Measurements from ENCODE around the gene ARHGEF1. TPM values are rescaled to one million over a fixed set of nuclear protein-coding genes. Genes with fewer than 3 reads are reported as not detected.

Gene ARHGEF1
- total RNA-seq, 1 experiment from 2014 or later = 50.8 TPM

DNA sequence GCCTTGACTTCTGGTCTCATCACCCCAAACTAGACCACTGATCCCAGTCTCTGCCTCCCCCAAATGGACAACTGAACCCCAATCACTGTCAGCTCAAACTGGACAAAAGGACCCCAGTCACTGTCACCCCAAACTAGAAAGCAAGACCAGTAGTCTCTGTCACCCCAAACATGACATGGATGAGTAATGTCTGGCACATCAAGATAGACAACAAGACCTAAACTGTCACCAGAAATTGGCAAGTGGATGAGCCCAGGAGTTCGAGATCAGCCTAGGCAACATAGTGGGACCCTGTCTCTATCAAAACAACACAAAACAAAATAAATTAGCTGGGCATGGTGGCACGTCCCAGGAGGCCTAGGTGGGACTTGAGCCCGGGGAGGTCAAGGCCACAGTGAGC, 64.1 kb downstream of the ARHGEF1 start:
- no peaks in the 10 kb centered on the region for H3K9me2 ChIP-seq (replicated peaks; ENCODE audit: low read length)
- H3K4me2 ChIP-seq (ENCODE audit: low read length) = no peak overlapping the region
- no peak overlapping the region for H3K27ac ChIP-seq (ENCODE audit: low read length)
- no peak overlapping the region for H2AFZ ChIP-seq (ENCODE audit: low read length)
- ATAC-seq (no peak), DNase-seq (no peak)
- H3F3A ChIP-seq (ENCODE audit: low read length, unreplicated experiment) = no peaks in the 10 kb centered on the region
- no peaks in the 10 kb centered on the region for H4K20me1 ChIP-seq (ENCODE audit: low read length)
- H3K4me1 ChIP-seq (ENCODE audit: insufficient read depth, low read length) = no peaks in the 10 kb centered on the region
- CTCF ChIA-PET = no interaction called here
- intact Hi-C loops (cut with micrococcal nuclease) = no loop called here
- H3K36me3 ChIP-seq (ENCODE audit: low read depth, low read length) = no peaks in the 10 kb centered on the region
- TF ChIP-seq, protein P1, sequence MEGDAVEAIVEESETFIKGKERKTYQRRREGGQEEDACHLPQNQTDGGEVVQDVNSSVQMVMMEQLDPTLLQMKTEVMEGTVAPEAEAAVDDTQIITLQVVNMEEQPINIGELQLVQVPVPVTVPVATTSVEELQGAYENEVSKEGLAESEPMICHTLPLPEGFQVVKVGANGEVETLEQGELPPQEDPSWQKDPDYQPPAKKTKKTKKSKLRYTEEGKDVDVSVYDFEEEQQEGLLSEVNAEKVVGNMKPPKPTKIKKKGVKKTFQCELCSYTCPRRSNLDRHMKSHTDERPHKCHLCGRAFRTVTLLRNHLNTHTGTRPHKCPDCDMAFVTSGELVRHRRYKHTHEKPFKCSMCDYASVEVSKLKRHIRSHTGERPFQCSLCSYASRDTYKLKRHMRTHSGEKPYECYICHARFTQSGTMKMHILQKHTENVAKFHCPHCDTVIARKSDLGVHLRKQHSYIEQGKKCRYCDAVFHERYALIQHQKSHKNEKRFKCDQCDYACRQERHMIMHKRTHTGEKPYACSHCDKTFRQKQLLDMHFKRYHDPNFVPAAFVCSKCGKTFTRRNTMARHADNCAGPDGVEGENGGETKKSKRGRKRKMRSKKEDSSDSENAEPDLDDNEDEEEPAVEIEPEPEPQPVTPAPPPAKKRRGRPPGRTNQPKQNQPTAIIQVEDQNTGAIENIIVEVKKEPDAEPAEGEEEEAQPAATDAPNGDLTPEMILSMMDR (conservative IDR thresholded peaks at IDR 0.05; ENCODE audit: low read depth, low read length) = no peak
- TF ChIP-seq EZH2phosphoT487 (IDR thresholded peaks at IDR 0.05; ENCODE audit: borderline replicate concordance, low read length) (no peak), EZH2 (IDR thresholded peaks at IDR 0.05; ENCODE audit: low read length, unreplicated experiment) (no peak)
- no peaks in the 10 kb centered on the region for H3K9me3 ChIP-seq (ENCODE audit: low read length)
- no peaks in the 10 kb centered on the region for H3K27me3 ChIP-seq (ENCODE audit: low read length)
- no peak overlapping the region for H3K9ac ChIP-seq (ENCODE audit: low read length)
- BruUV-seq (replicated peaks) = no TSS peak
- H3K79me2 ChIP-seq (ENCODE audit: low read length) = no peaks in the 10 kb centered on the region
- H3K4me3 ChIP-seq (ENCODE audit: low read length) = no peak overlapping the region
- POLR2A ChIA-PET (ENCODE audit: unreplicated experiment) = no interaction called here

DNA sequence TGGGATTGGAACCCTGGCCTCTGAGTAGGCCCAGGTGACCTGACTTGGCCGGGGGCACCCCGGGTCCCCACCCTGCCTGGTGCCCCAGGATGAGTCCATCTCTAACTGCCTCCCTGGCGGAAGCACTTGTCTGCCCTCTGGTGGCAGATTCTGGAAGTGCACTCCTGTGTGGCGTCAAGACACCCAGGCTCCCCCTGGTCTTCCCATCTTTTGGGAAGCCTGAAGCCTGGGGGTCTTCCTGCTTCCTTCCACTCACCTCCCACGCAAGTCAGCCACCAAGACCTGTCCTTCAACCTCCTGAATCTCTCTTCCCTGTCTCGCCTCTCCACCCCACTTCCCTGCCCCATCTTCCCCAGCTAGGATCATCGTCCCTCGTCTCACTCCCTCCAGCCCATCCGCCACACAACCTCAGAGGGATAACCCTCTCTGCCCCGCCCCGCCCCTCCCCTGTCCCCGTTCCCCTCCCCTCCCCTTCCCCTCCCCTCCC, 68.7 kb downstream of the ARHGEF1 start:
- no peaks in the 10 kb centered on the region for H3K9me2 ChIP-seq (replicated peaks; ENCODE audit: low read length)
- ATAC-seq (peak; percentile 90), DNase-seq (peak; percentile 87)
- H3K79me2 ChIP-seq (ENCODE audit: low read length) = no peaks in the 10 kb centered on the region
- H3K27me3 ChIP-seq (ENCODE audit: low read length) = no peaks in the 10 kb centered on the region
- ChIA-PET POLR2A (ENCODE audit: unreplicated experiment) (no interaction called here), CTCF (no interaction called here)
- peak overlapping the region; percentile 67 for H3K4me2 ChIP-seq (ENCODE audit: low read length)
- BruUV-seq (replicated peaks) = no TSS peak
- intact Hi-C loops (cut with micrococcal nuclease) = loop anchor here (10.0 kb wide), 1 partner anchor 157 kb away; the partner anchor contains the start of gene CEACAM3
- no peaks in the 10 kb centered on the region for H3K9me3 ChIP-seq (ENCODE audit: low read length)
- no peaks in the 10 kb centered on the region for H4K20me1 ChIP-seq (ENCODE audit: low read length)
- no peaks in the 10 kb centered on the region for H3K4me1 ChIP-seq (ENCODE audit: insufficient read depth, low read length)
- no peaks in the 10 kb centered on the region for H3F3A ChIP-seq (ENCODE audit: low read length, unreplicated experiment)
- no peak overlapping the region for H3K4me3 ChIP-seq (ENCODE audit: low read length)
- H3K27ac ChIP-seq (ENCODE audit: low read length) = no peak overlapping the region
- H2AFZ ChIP-seq (ENCODE audit: low read length) = peak overlapping the region; percentile 70; the same call in 1 of the 2 replicates
- no peak overlapping the region for H3K9ac ChIP-seq (ENCODE audit: low read length)
- TF ChIP-seq, protein P1 (conservative IDR thresholded peaks at IDR 0.05; ENCODE audit: low read depth, low read length) = peak; percentile 88
- TF ChIP-seq EZH2 (IDR thresholded peaks at IDR 0.05; ENCODE audit: low read length, unreplicated experiment) (no peak), EZH2phosphoT487 (IDR thresholded peaks at IDR 0.05; ENCODE audit: borderline replicate concordance, low read length) (no peak)
- no peaks in the 10 kb centered on the region for H3K36me3 ChIP-seq (ENCODE audit: low read depth, low read length)

DNA sequence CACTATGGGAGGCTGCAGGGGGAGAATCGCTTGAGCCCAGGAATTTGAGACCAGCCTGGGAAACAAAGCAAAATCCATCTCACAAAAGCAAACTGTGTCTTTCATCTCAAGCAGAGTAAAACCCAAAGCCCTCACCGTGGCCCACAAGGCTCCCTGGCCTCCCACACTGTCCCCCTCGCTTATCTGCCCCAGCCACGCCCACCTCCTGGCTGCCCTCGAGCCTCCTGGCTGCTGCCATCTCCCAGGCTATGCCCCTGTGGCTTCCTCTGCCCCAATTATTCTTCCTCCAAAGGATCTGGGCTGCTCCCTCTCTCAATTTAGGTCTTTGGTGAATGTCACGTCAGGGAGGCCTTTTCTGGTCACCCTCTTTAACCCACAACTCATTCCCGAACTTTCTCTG, 72.5 kb downstream of the ARHGEF1 start:
- intact Hi-C loops (cut with micrococcal nuclease) = loop anchor here (5.0 to 10.0 kb wide), 3 partner anchors 68 to 161 kb away; partner anchors contain the start of gene CEACAM3
- H4K20me1 ChIP-seq (ENCODE audit: low read length) = no peaks in the 10 kb centered on the region
- H3K79me2 ChIP-seq (ENCODE audit: low read length) = no peaks in the 10 kb centered on the region
- H3K36me3 ChIP-seq (ENCODE audit: low read depth, low read length) = no peaks in the 10 kb centered on the region
- H3K9ac ChIP-seq (ENCODE audit: low read length) = no peak overlapping the region
- H3K27me3 ChIP-seq (ENCODE audit: low read length) = no peaks in the 10 kb centered on the region
- ChIA-PET POLR2A (ENCODE audit: unreplicated experiment) (no interaction called here), CTCF (no interaction called here)
- TF ChIP-seq, protein P1 (conservative IDR thresholded peaks at IDR 0.05; ENCODE audit: low read depth, low read length) = no peak
- TF ChIP-seq EZH2phosphoT487 (IDR thresholded peaks at IDR 0.05; ENCODE audit: borderline replicate concordance, low read length) = no peak
- TF ChIP-seq EZH2 (IDR thresholded peaks at IDR 0.05; ENCODE audit: low read length, unreplicated experiment) = no peak
- no peak for ATAC-seq
- no peaks in the 10 kb centered on the region for H3K9me3 ChIP-seq (ENCODE audit: low read length)
- H3K9me2 ChIP-seq (replicated peaks; ENCODE audit: low read length) = no peaks in the 10 kb centered on the region
- H2AFZ ChIP-seq (ENCODE audit: low read length) = no peak overlapping the region
- no TSS peak for BruUV-seq (replicated peaks)
- peaks cover 15% of the 10 kb centered on the region for H3K4me1 ChIP-seq (ENCODE audit: insufficient read depth, low read length)
- H3K4me3 ChIP-seq (ENCODE audit: low read length) = no peak overlapping the region
- H3K4me2 ChIP-seq (ENCODE audit: low read length) = no peak overlapping the region
- DNase-seq = no peak
- no peak overlapping the region for H3K27ac ChIP-seq (ENCODE audit: low read length)
- no peaks in the 10 kb centered on the region for H3F3A ChIP-seq (ENCODE audit: low read length, unreplicated experiment)
